Stomach (tissue), 4 donors: ENCODE measurements around the gene KLHL1.
A peak's percentile ranks its signal among the peaks of the same experiment; 100 is the strongest.

Experiments used
- POLR2A ChIP-seq, 4 donors: fragments of 450-650 bp; IDR thresholded peaks; one replicate each; pipeline ENCODE4 v1.6.1; 2016; ENCODE audit warnings: antibody characterized with exemption in 4 of 4, control low read depth in 2 of 4, mild to moderate bottlenecking in 1 of 4, moderate library complexity in 1 of 4
- TF ChIP-seq, protein P1 (sequence below), 7 experiments: fragments of 450-650 bp in 4 of 7; fragments of 200-600 bp in 3 of 7; sonication (generic) in 3 of 7; IDR thresholded peaks; one replicate each; pipeline ENCODE4 v1.5.1; 2016 to 2019; ENCODE audit warnings: antibody characterized with exemption in 7 of 7, control low read depth in 2 of 7, mild to moderate bottlenecking in 1 of 7

DNA sequence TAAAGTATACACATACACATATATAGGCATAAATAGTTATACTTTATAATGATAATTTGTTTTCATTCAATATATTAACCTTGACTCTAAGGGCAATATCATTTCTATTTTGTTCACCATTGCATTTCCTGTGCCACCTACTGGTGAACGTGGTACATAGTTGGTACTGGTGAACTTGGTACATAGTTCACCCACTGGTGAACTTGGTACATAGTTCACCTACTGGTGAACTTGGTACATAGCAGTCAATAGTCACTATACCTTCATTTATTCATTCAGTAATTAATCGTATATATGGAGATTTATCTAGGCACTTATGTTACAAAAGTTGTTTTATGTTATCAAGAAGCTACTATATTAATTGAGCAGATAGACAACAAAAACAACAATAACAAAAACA, 173.2 kb downstream of the KLHL1 start:
- TF ChIP-seq, protein P1, sequence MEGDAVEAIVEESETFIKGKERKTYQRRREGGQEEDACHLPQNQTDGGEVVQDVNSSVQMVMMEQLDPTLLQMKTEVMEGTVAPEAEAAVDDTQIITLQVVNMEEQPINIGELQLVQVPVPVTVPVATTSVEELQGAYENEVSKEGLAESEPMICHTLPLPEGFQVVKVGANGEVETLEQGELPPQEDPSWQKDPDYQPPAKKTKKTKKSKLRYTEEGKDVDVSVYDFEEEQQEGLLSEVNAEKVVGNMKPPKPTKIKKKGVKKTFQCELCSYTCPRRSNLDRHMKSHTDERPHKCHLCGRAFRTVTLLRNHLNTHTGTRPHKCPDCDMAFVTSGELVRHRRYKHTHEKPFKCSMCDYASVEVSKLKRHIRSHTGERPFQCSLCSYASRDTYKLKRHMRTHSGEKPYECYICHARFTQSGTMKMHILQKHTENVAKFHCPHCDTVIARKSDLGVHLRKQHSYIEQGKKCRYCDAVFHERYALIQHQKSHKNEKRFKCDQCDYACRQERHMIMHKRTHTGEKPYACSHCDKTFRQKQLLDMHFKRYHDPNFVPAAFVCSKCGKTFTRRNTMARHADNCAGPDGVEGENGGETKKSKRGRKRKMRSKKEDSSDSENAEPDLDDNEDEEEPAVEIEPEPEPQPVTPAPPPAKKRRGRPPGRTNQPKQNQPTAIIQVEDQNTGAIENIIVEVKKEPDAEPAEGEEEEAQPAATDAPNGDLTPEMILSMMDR (IDR thresholded peaks at IDR 0.05) = peak in 2 of 7 experiments; percentile 10 to 19
- no peak for TF ChIP-seq POLR2A (IDR thresholded peaks at IDR 0.05)
